ENCODE results near the gene PCNA.
A peak's percentile ranks its signal among the peaks of the same experiment; 100 is the strongest.
"Not testable (repeated sequence)": the region's sequence is repeated elsewhere in the genome, so short reads cannot be mapped to it uniquely, and the experiment has no call there.

PCNA gene

GRCh38 chr20:5141615-5142014, 21.9 kb upstream of the PCNA start:
- no peak for DNase-seq (ENCODE audit: low read depth)

GRCh38 chr20:5140195-5140594, 20.4 kb upstream of the PCNA start:
- DNase-seq (ENCODE audit: low read depth), result no peak

- no peak for DNase-seq (ENCODE audit: low read depth)
Measured at GRCh38 chr20:5136096-5136495, 16.3 kb upstream of the PCNA start.

GRCh38 chr20:5135363-5136012, 15.7 kb upstream of the PCNA start:
- no peak for DNase-seq (ENCODE audit: low read depth)

- no peak for DNase-seq (ENCODE audit: low read depth)
Measured at GRCh38 chr20:5133998-5134397, 14.2 kb upstream of the PCNA start.

- DNase-seq (ENCODE audit: low read depth), result no peak
Measured at GRCh38 chr20:5131502-5131901, 11.7 kb upstream of the PCNA start.

GRCh38 chr20:5128886-5129285, 9.1 kb upstream of the PCNA start:
- no peak for DNase-seq (ENCODE audit: low read depth)

- DNase-seq (ENCODE audit: low read depth), result no peak
Measured at GRCh38 chr20:5127859-5128424, 8.2 kb upstream of the PCNA start.

- DNase-seq (ENCODE audit: low read depth), result peak; percentile 71
Measured at GRCh38 chr20:5127204-5127858, 7.6 kb upstream of the PCNA start.

- peak; percentile 100 for DNase-seq (ENCODE audit: low read depth)
Measured at GRCh38 chr20:5126512-5127203, 6.9 kb upstream of the PCNA start, which contains the start of gene CDS2. Gene CDS2 (plus strand): TSS chr20:5127008. CDS start chr20:5127093, 85 bp downstream.

GRCh38 chr20:5122873-5123260, 3.1 kb upstream of the PCNA start:
- no peak for DNase-seq (ENCODE audit: low read depth)

- DNase-seq (ENCODE audit: low read depth), result no peak
Measured at GRCh38 chr20:5120185-5120476, 373 bp upstream of the PCNA start.

GRCh38 chr20:5119143-5119434, 669 bp downstream of the PCNA start:
- DNase-seq (ENCODE audit: low read depth), result no peak

GRCh38 chr20:5118220-5119142, 1.3 kb downstream of the PCNA start:
- DNase-seq (ENCODE audit: low read depth), result no peak

GRCh38 chr20:5116875-5117274, 2.9 kb downstream of the PCNA start:
- no peak for DNase-seq (ENCODE audit: low read depth)

GRCh38 chr20:5114403-5114802, 5.4 kb downstream of the PCNA start:
- DNase-seq (ENCODE audit: low read depth), result no peak

- DNase-seq (ENCODE audit: low read depth), result no peak
Measured at GRCh38 chr20:5113615-5113986, 6.2 kb downstream of the PCNA start.

GRCh38 chr20:5109276-5109675, 10.5 kb downstream of the PCNA start:
- DNase-seq (ENCODE audit: low read depth), result no peak

GRCh38 chr20:5104479-5104878, 15.3 kb downstream of the PCNA start:
- no peak for DNase-seq (ENCODE audit: low read depth)

GRCh38 chr20:5100684-5101347, 18.9 kb downstream of the PCNA start:
- DNase-seq (ENCODE audit: low read depth), result peak; percentile 35

- DNase-seq (ENCODE audit: low read depth), result not testable (repeated sequence)
Measured at GRCh38 chr20:5099909-5100308, 19.8 kb downstream of the PCNA start.

GRCh38 chr20:5099009-5099408, 20.7 kb downstream of the PCNA start:
- not testable (repeated sequence) for DNase-seq (ENCODE audit: low read depth)
